Activated T-helper 1 cell treated with anti-CD3 and anti-CD28 coated beads, Interleukin-12 subunit alpha, Interleukin-12 subunit beta, Interleukin-2, Interleukin-4 antibody, amounts not matched to agents 30 ng/mL and 10 ng/mL and 1 ng/mL, durations not matched to agents 14 hours and 24 hours and 36 hours (primary cell): ENCODE data around the gene INTS11. TPM values are rescaled to one million over a fixed set of nuclear protein-coding genes. Genes with fewer than 3 reads are reported as not detected.

Experiments used
- DNase-seq: peaks from one replicate; pipeline ENCODE4 v3.0.0; 2021; ENCODE audit warnings: low spot score
- H3K27ac Mint-ChIP-seq: one replicate; pipeline ENCODE4 v1.8.0; 2021; ENCODE audit warnings: mild to moderate bottlenecking, mixed read lengths
- H3K27me3 Mint-ChIP-seq: one replicate; pipeline ENCODE4 v1.8.0; 2022; ENCODE audit warnings: mild to moderate bottlenecking, moderate library complexity, mixed read lengths; ENCODE audit not compliant: insufficient read depth
- H3K36me3 Mint-ChIP-seq: one replicate; pipeline ENCODE4 v1.8.0; 2021; ENCODE audit warnings: low read depth, mixed read lengths
- H3K4me1 Mint-ChIP-seq: one replicate; pipeline ENCODE4 v1.8.0; 2021; ENCODE audit warnings: low read depth, mixed read lengths
- H3K4me3 Mint-ChIP-seq: one replicate; pipeline ENCODE4 v1.8.0; 2021; ENCODE audit warnings: mild to moderate bottlenecking, moderate library complexity, mixed read lengths
- H3K9me3 Mint-ChIP-seq: one replicate; pipeline ENCODE4 v1.8.0; 2021; ENCODE audit warnings: mixed read lengths
- intact Hi-C: fragments of 100-400 bp; cut with micrococcal nuclease; formaldehyde crosslinking; loops from one replicate; pipeline ENCODE4 v1.15.1; 2024
- total RNA-seq: library from RNA; stranded (reverse); gene quantifications from 2 replicates; pipeline ENCODE4 v1.2.3, GENCODE V29; 2022

Gene INTS11
- total RNA-seq, 1 donor from 2014 or later: 147 TPM

GRCh38 chr1:1361982-1362423 is 37.5 kb upstream of the INTS11 start:
- no peak overlapping the region for H3K27ac Mint-ChIP-seq
- intact Hi-C loops: no loop called here
- H3K9me3 Mint-ChIP-seq: no peaks in the 10 kb centered on the region
- peaks cover 6% of the 10 kb centered on the region for H3K4me1 Mint-ChIP-seq
- H3K27me3 Mint-ChIP-seq: peaks cover 16% of the 10 kb centered on the region
- H3K4me3 Mint-ChIP-seq: no peak overlapping the region
- no peaks in the 10 kb centered on the region for H3K36me3 Mint-ChIP-seq
- no peak for DNase-seq

GRCh38 chr1:1361233-1361981 is 36.9 kb upstream of the INTS11 start:
- intact Hi-C loops: no loop called here
- H3K9me3 Mint-ChIP-seq: no peaks in the 10 kb centered on the region
- no peak for DNase-seq
- peaks cover 16% of the 10 kb centered on the region for H3K27me3 Mint-ChIP-seq
- no peak overlapping the region for H3K27ac Mint-ChIP-seq
- H3K4me1 Mint-ChIP-seq: peaks cover 6% of the 10 kb centered on the region
- H3K36me3 Mint-ChIP-seq: no peaks in the 10 kb centered on the region
- no peak overlapping the region for H3K4me3 Mint-ChIP-seq

GRCh38 chr1:1360506-1361169 is 36.2 kb upstream of the INTS11 start:
- intact Hi-C loops: no loop called here
- Mint-ChIP-seq H3K9me3 (no peaks in the 10 kb centered on the region), H3K4me1 (peaks cover 6% of the 10 kb centered on the region), H3K27me3 (peaks cover 16% of the 10 kb centered on the region), H3K4me3 (no peak overlapping the region), H3K36me3 (no peaks in the 10 kb centered on the region), H3K27ac (no peak overlapping the region)
- no peak for DNase-seq

GRCh38 chr1:1359664-1360468 is 35.4 kb upstream of the INTS11 start:
- intact Hi-C loops: no loop called here
- no peak overlapping the region for H3K27ac Mint-ChIP-seq

GRCh38 chr1:1359308-1359663 is 34.8 kb upstream of the INTS11 start:
- no peak for DNase-seq
- Mint-ChIP-seq H3K27ac (no peak overlapping the region), H3K9me3 (no peaks in the 10 kb centered on the region), H3K4me3 (peak overlapping the region; percentile 7), H3K36me3 (no peaks in the 10 kb centered on the region), H3K27me3 (peaks cover 17% of the 10 kb centered on the region), H3K4me1 (peaks cover 6% of the 10 kb centered on the region)
- intact Hi-C loops: no loop called here

More at GRCh38 chr1:1359664-1360468, 35.4 kb upstream of the INTS11 start:
- Mint-ChIP-seq H3K36me3 (no peaks in the 10 kb centered on the region), H3K27me3 (peaks cover 16% of the 10 kb centered on the region), H3K4me1 (peaks cover 6% of the 10 kb centered on the region), H3K9me3 (no peaks in the 10 kb centered on the region), H3K4me3 (no peak overlapping the region)
- DNase-seq: no peak

GRCh38 chr1:1358433-1359271 is 34.2 kb upstream of the INTS11 start, which contains the start of gene MXRA8:
Gene MXRA8 (minus strand): TSS chr1:1358555. CDS start chr1:1358504, 51 bp downstream.
- intact Hi-C loops: no loop called here
- peaks cover 6% of the 10 kb centered on the region for H3K4me1 Mint-ChIP-seq
- no peak within 1 kb of the TSS for H3K27ac Mint-ChIP-seq
- H3K27me3 Mint-ChIP-seq: peaks cover 23% of the 10 kb centered on the region
- H3K9me3 Mint-ChIP-seq: no peaks in the 10 kb centered on the region
- peak within 1 kb of the TSS; percentile 7 for H3K4me3 Mint-ChIP-seq
- DNase-seq: no peak
- no peaks in the 10 kb centered on the region for H3K36me3 Mint-ChIP-seq

GRCh38 chr1:1357871-1358432 is 33.5 kb upstream of the INTS11 start:
- intact Hi-C loops: no loop called here
- no peak overlapping the region for H3K27ac Mint-ChIP-seq
- H3K4me3 Mint-ChIP-seq: no peak overlapping the region
- DNase-seq: no peak
- H3K36me3 Mint-ChIP-seq: no peaks in the 10 kb centered on the region
- H3K4me1 Mint-ChIP-seq: peaks cover 6% of the 10 kb centered on the region
- no peaks in the 10 kb centered on the region for H3K9me3 Mint-ChIP-seq
- H3K27me3 Mint-ChIP-seq: peaks cover 26% of the 10 kb centered on the region

- Mint-ChIP-seq H3K4me1 (peaks cover 14% of the 10 kb centered on the region), H3K4me3 (no peak overlapping the region), H3K9me3 (no peaks in the 10 kb centered on the region), H3K27me3 (peaks cover 33% of the 10 kb centered on the region), H3K27ac (no peak overlapping the region), H3K36me3 (no peaks in the 10 kb centered on the region)
- no peak for DNase-seq
- intact Hi-C loops: no loop called here
Observed at GRCh38 chr1:1356796-1357401, 32.4 kb upstream of the INTS11 start.

GRCh38 chr1:1356166-1356795 is 31.8 kb upstream of the INTS11 start:
- Mint-ChIP-seq H3K9me3 (no peaks in the 10 kb centered on the region), H3K36me3 (no peaks in the 10 kb centered on the region), H3K4me1 (peaks cover 14% of the 10 kb centered on the region), H3K4me3 (no peak overlapping the region), H3K27ac (no peak overlapping the region), H3K27me3 (peaks cover 33% of the 10 kb centered on the region)
- intact Hi-C loops: no loop called here
- DNase-seq: no peak

- Mint-ChIP-seq H3K27me3 (peaks cover 33% of the 10 kb centered on the region), H3K4me3 (no peak overlapping the region), H3K9me3 (no peaks in the 10 kb centered on the region), H3K36me3 (no peaks in the 10 kb centered on the region), H3K27ac (no peak overlapping the region), H3K4me1 (peaks cover 14% of the 10 kb centered on the region)
- intact Hi-C loops: no loop called here
- no peak for DNase-seq
Observed at GRCh38 chr1:1355416-1355815, 31.0 kb upstream of the INTS11 start.

GRCh38 chr1:1354271-1355247 is 30.1 kb upstream of the INTS11 start:
- Mint-ChIP-seq H3K4me1 (peaks cover 14% of the 10 kb centered on the region), H3K4me3 (no peak overlapping the region), H3K27me3 (peaks cover 33% of the 10 kb centered on the region), H3K36me3 (no peaks in the 10 kb centered on the region), H3K27ac (peak overlapping the region; percentile 71), H3K9me3 (no peaks in the 10 kb centered on the region)
- no peak for DNase-seq
- intact Hi-C loops: no loop called here
